ENCODE data around the gene PLA2G4F.

The PLA2G4F gene

DNA sequence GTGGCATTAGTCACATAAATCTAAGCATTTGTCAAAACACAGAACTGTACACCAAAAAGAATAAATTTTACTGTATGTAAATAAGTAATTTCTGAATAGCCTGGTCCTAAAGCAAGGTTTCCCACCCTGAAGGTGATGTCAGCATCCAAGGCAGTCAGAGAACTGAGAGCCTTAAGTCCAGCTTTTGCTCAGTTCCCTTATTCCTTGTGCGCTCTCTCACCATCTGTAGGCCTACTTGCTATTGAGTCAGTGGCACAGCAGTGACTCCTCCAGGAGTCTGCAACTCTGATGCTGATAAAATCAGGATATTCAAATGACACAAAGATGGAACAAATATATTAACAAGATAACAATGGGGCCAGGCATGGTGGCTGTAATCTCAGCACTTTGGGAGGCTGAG is 29.4 kb upstream of the PLA2G4F start:
- Histone ChIP-seq H3K9ac (ENCODE audit: low read depth in 1 of 2, low read length in 2 of 2) (no peak overlapping the region), H3K27ac (ENCODE audit: low read depth, low read length) (no peak overlapping the region), H3K9me3 (ENCODE audit: control insufficient read depth in 1 of 2, low read length in 2 of 2) (no peaks in the 10 kb centered on the region), H3K36me3 (ENCODE audit: control insufficient read depth in 1 of 2, insufficient read depth in 2 of 2, low read length in 2 of 2) (peaks cover 35 to 79% of the 10 kb centered on the region in 2 donors), H3K4me3 (ENCODE audit: low read depth in 1 of 2, low read length in 2 of 2) (no peak overlapping the region), H3K4me1 (ENCODE audit: control insufficient read depth in 1 of 2, insufficient read depth in 2 of 2, low read length in 2 of 2) (no peaks in the 10 kb centered on the region), H3K27me3 (ENCODE audit: control insufficient read depth in 1 of 2, insufficient read depth in 2 of 2, low read length in 2 of 2) (no peaks in the 10 kb centered on the region)

DNA sequence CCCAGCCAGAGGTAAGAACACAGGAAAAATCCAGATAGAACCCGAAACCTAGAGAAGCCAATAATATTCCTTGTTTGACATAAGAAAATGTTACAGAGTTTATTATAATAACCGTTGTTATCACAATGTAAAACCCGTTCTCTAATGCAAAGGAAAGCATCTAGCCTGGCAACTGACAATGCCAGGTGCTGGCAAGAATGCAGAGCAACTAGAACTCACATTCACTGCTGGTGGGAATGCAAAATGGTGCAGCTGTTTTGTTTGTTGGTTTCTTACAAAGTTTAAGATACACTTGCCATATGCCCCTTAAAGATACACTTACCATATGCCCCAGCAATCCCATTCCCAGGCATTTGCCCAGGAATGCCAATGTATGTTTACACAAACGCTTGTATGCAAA is 28.3 kb upstream of the PLA2G4F start:
- H3K27me3 ChIP-seq (ENCODE audit: control insufficient read depth in 1 of 2, insufficient read depth in 2 of 2, low read length in 2 of 2) = no peaks in the 10 kb centered on the region
- no peaks in the 10 kb centered on the region for H3K4me1 ChIP-seq (ENCODE audit: control insufficient read depth in 1 of 2, insufficient read depth in 2 of 2, low read length in 2 of 2)
- H3K9ac ChIP-seq (ENCODE audit: low read depth in 1 of 2, low read length in 2 of 2) = no peak overlapping the region
- H3K4me3 ChIP-seq (ENCODE audit: low read depth in 1 of 2, low read length in 2 of 2) = no peak overlapping the region
- no peak overlapping the region for H3K27ac ChIP-seq (ENCODE audit: low read depth, low read length)
- H3K9me3 ChIP-seq (ENCODE audit: control insufficient read depth in 1 of 2, low read length in 2 of 2) = no peaks in the 10 kb centered on the region
- H3K36me3 ChIP-seq (ENCODE audit: control insufficient read depth in 1 of 2, insufficient read depth in 2 of 2, low read length in 2 of 2) = peaks cover 27 to 73% of the 10 kb centered on the region in 2 donors

DNA sequence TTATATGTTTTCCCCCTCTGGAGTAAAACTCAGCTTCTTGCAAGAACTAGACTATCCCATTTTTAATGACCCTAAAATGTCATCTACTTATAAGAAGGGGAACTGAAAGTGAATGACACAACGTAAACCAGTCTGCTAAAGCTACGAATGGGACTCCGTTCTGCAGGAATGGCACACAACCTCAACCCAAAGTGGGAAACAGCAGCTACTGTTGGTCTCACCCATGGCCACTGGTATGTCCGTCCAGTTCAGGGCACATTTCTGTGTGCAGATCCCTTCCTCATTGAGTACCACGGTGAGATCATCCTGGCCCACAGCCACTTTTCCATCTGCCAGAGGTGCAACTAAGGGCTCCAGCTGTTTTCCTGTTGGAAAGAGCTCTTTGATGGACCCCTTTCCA is 27.9 kb upstream of the PLA2G4F start:
- H3K27me3 ChIP-seq (ENCODE audit: control insufficient read depth in 1 of 2, insufficient read depth in 2 of 2, low read length in 2 of 2) = no peaks in the 10 kb centered on the region
- H3K9me3 ChIP-seq (ENCODE audit: control insufficient read depth in 1 of 2, low read length in 2 of 2) = no peaks in the 10 kb centered on the region
- H3K27ac ChIP-seq (ENCODE audit: low read depth, low read length) = no peak overlapping the region
- peaks cover 29 to 75% of the 10 kb centered on the region in 2 donors for H3K36me3 ChIP-seq (ENCODE audit: control insufficient read depth in 1 of 2, insufficient read depth in 2 of 2, low read length in 2 of 2)
- no peak overlapping the region for H3K4me3 ChIP-seq (ENCODE audit: low read depth in 1 of 2, low read length in 2 of 2)
- H3K4me1 ChIP-seq (ENCODE audit: control insufficient read depth in 1 of 2, insufficient read depth in 2 of 2, low read length in 2 of 2) = no peaks in the 10 kb centered on the region
- no peak overlapping the region for H3K9ac ChIP-seq (ENCODE audit: low read depth in 1 of 2, low read length in 2 of 2)

GRCh38 chr15:42182961-42183360 is 26.5 kb upstream of the PLA2G4F start:
- H3K27me3 ChIP-seq (ENCODE audit: control insufficient read depth in 1 of 2, insufficient read depth in 2 of 2, low read length in 2 of 2) = no peaks in the 10 kb centered on the region
- H3K27ac ChIP-seq (ENCODE audit: low read depth, low read length) = no peak overlapping the region
- no peak overlapping the region for H3K9ac ChIP-seq (ENCODE audit: low read depth in 1 of 2, low read length in 2 of 2)
- H3K4me1 ChIP-seq (ENCODE audit: control insufficient read depth in 1 of 2, insufficient read depth in 2 of 2, low read length in 2 of 2) = no peaks in the 10 kb centered on the region
- no peak overlapping the region for H3K4me3 ChIP-seq (ENCODE audit: low read depth in 1 of 2, low read length in 2 of 2)
- H3K9me3 ChIP-seq (ENCODE audit: control insufficient read depth in 1 of 2, low read length in 2 of 2) = no peaks in the 10 kb centered on the region
- peaks cover 31 to 77% of the 10 kb centered on the region in 2 donors for H3K36me3 ChIP-seq (ENCODE audit: control insufficient read depth in 1 of 2, insufficient read depth in 2 of 2, low read length in 2 of 2)

DNA sequence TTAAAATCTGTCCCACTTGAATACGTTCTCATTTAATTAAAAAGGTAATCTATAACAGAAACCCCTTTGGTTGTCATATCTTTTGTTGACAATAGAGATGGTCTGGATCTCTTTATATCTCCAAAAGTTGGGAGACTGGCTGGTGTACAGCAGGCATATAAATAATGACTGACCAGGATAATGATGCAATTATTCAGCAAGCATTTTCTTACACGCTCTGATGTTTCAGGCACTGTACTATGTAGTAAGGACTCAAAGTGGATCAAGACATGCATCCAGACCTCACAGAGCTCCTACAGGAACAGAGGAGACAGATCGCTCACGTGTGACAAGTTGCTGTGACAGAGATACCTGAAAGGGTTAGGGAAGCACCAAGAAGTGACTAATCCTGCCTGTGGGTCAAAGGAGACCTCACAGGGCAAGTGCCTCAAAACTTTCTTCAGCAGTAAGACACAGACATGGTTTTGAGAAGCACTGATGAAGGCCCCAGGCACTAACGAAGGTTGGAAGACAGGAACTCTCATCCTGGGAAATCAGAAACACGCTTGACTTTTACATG is 26.0 kb upstream of the PLA2G4F start:
- Histone ChIP-seq H3K36me3 (ENCODE audit: control insufficient read depth in 1 of 2, insufficient read depth in 2 of 2, low read length in 2 of 2) (peaks cover 29 to 74% of the 10 kb centered on the region in 2 donors), H3K27ac (ENCODE audit: low read depth, low read length) (no peak overlapping the region), H3K9me3 (ENCODE audit: control insufficient read depth in 1 of 2, low read length in 2 of 2) (no peaks in the 10 kb centered on the region), H3K27me3 (ENCODE audit: control insufficient read depth in 1 of 2, insufficient read depth in 2 of 2, low read length in 2 of 2) (no peaks in the 10 kb centered on the region), H3K4me3 (ENCODE audit: low read depth in 1 of 2, low read length in 2 of 2) (no peak overlapping the region), H3K4me1 (ENCODE audit: control insufficient read depth in 1 of 2, insufficient read depth in 2 of 2, low read length in 2 of 2) (no peaks in the 10 kb centered on the region), H3K9ac (ENCODE audit: low read depth in 1 of 2, low read length in 2 of 2) (no peak overlapping the region)

GRCh38 chr15:42178056-42178455 is 21.6 kb upstream of the PLA2G4F start:
- Histone ChIP-seq H3K27ac (ENCODE audit: low read depth, low read length) (no peak overlapping the region), H3K4me1 (ENCODE audit: control insufficient read depth in 1 of 2, insufficient read depth in 2 of 2, low read length in 2 of 2) (no peaks in the 10 kb centered on the region), H3K36me3 (ENCODE audit: control insufficient read depth in 1 of 2, insufficient read depth in 2 of 2, low read length in 2 of 2) (peaks cover 22 to 61% of the 10 kb centered on the region in 2 donors), H3K4me3 (ENCODE audit: low read depth in 1 of 2, low read length in 2 of 2) (no peak overlapping the region), H3K9me3 (ENCODE audit: control insufficient read depth in 1 of 2, low read length in 2 of 2) (no peaks in the 10 kb centered on the region), H3K27me3 (ENCODE audit: control insufficient read depth in 1 of 2, insufficient read depth in 2 of 2, low read length in 2 of 2) (no peaks in the 10 kb centered on the region), H3K9ac (ENCODE audit: low read depth in 1 of 2, low read length in 2 of 2) (no peak overlapping the region)

GRCh38 chr15:42175671-42176070 is 19.2 kb upstream of the PLA2G4F start:
- Histone ChIP-seq H3K4me3 (ENCODE audit: low read depth in 1 of 2, low read length in 2 of 2) (no peak overlapping the region), H3K4me1 (ENCODE audit: control insufficient read depth in 1 of 2, insufficient read depth in 2 of 2, low read length in 2 of 2) (peaks cover 3 to 6% of the 10 kb centered on the region in 2 donors), H3K27ac (ENCODE audit: low read depth, low read length) (no peak overlapping the region), H3K27me3 (ENCODE audit: control insufficient read depth in 1 of 2, insufficient read depth in 2 of 2, low read length in 2 of 2) (no peaks in the 10 kb centered on the region), H3K36me3 (ENCODE audit: control insufficient read depth in 1 of 2, insufficient read depth in 2 of 2, low read length in 2 of 2) (peaks cover 38 to 68% of the 10 kb centered on the region in 2 donors), H3K9me3 (ENCODE audit: control insufficient read depth in 1 of 2, low read length in 2 of 2) (no peaks in the 10 kb centered on the region), H3K9ac (ENCODE audit: low read depth in 1 of 2, low read length in 2 of 2) (no peak overlapping the region)

DNA sequence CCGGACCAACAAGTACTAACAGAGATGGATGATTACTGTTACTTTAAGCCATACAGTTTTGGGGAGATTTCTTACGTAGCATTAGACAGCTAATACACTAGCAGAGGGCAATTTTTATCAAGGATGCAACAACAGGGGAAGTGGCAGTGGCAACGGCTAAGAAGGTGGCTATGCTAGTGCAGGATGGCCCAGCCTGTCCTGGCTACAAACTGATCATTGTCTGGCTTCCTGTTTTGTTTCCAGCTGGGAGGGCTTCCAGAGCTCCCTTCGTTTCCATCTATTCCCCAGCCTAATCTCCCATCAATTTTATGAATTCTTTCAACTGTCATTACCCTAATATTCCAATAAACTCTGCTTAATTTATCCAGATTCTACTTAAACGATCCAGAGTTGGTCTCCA is 16.0 kb upstream of the PLA2G4F start:
- no peaks in the 10 kb centered on the region for H3K9me3 ChIP-seq (ENCODE audit: control insufficient read depth in 1 of 2, low read length in 2 of 2)
- H3K36me3 ChIP-seq (ENCODE audit: control insufficient read depth in 1 of 2, insufficient read depth in 2 of 2, low read length in 2 of 2) = peaks cover 37 to 66% of the 10 kb centered on the region in 2 donors
- H3K27me3 ChIP-seq (ENCODE audit: control insufficient read depth in 1 of 2, insufficient read depth in 2 of 2, low read length in 2 of 2) = no peaks in the 10 kb centered on the region
- H3K9ac ChIP-seq (ENCODE audit: low read depth in 1 of 2, low read length in 2 of 2) = no peak overlapping the region
- peaks cover 3 to 6% of the 10 kb centered on the region in 2 donors for H3K4me1 ChIP-seq (ENCODE audit: control insufficient read depth in 1 of 2, insufficient read depth in 2 of 2, low read length in 2 of 2)
- no peak overlapping the region for H3K27ac ChIP-seq (ENCODE audit: low read depth, low read length)
- H3K4me3 ChIP-seq (ENCODE audit: low read depth in 1 of 2, low read length in 2 of 2) = no peak overlapping the region

GRCh38 chr15:42171795-42172194 is 15.4 kb upstream of the PLA2G4F start:
- Histone ChIP-seq H3K36me3 (ENCODE audit: control insufficient read depth in 1 of 2, insufficient read depth in 2 of 2, low read length in 2 of 2) (peaks cover 40 to 72% of the 10 kb centered on the region in 2 donors), H3K27me3 (ENCODE audit: control insufficient read depth in 1 of 2, insufficient read depth in 2 of 2, low read length in 2 of 2) (no peaks in the 10 kb centered on the region), H3K4me1 (ENCODE audit: control insufficient read depth in 1 of 2, insufficient read depth in 2 of 2, low read length in 2 of 2) (peaks cover 3 to 6% of the 10 kb centered on the region in 2 donors), H3K4me3 (ENCODE audit: low read depth in 1 of 2, low read length in 2 of 2) (no peak overlapping the region), H3K9me3 (ENCODE audit: control insufficient read depth in 1 of 2, low read length in 2 of 2) (no peaks in the 10 kb centered on the region), H3K27ac (ENCODE audit: low read depth, low read length) (no peak overlapping the region), H3K9ac (ENCODE audit: low read depth in 1 of 2, low read length in 2 of 2) (no peak overlapping the region)

DNA sequence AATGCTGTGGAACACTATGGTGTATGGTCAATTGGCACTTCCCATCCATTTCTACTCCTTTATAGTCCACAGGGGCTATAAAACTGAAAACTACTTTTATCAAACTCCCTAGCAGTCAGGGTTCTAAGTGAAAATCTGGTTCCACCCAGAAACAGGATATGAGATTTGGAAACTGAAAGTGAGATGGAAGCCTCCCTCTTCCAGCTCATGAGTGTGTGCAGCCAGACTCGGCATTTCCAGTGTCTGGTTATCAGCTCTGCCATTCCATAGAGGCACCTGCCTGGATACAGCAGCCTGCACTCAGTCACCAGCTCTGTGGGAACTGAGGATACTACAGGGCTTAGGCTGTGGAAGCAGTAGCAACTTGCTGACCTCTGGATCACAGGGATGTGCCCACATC is 14.7 kb upstream of the PLA2G4F start:
- peaks cover 46 to 75% of the 10 kb centered on the region in 2 donors for H3K36me3 ChIP-seq (ENCODE audit: control insufficient read depth in 1 of 2, insufficient read depth in 2 of 2, low read length in 2 of 2)
- no peaks in the 10 kb centered on the region for H3K9me3 ChIP-seq (ENCODE audit: control insufficient read depth in 1 of 2, low read length in 2 of 2)
- no peaks in the 10 kb centered on the region for H3K27me3 ChIP-seq (ENCODE audit: control insufficient read depth in 1 of 2, insufficient read depth in 2 of 2, low read length in 2 of 2)
- H3K4me3 ChIP-seq (ENCODE audit: low read depth in 1 of 2, low read length in 2 of 2) = no peak overlapping the region
- H3K9ac ChIP-seq (ENCODE audit: low read depth in 1 of 2, low read length in 2 of 2) = no peak overlapping the region
- H3K4me1 ChIP-seq (ENCODE audit: control insufficient read depth in 1 of 2, insufficient read depth in 2 of 2, low read length in 2 of 2) = peaks cover 3 to 6% of the 10 kb centered on the region in 2 donors
- H3K27ac ChIP-seq (ENCODE audit: low read depth, low read length) = no peak overlapping the region

All from duodenal mucosa (tissue), 2 donors.